GM23338 (cell line): Measurements from ENCODE around the gene VMAC. TPM values are rescaled to one million over a fixed set of nuclear protein-coding genes. Genes with fewer than 3 reads are reported as not detected.

Experiments
- ATAC-seq: fragments of 200-7000 bp; cut with Tn5 transposase; 3 replicates; pipeline ENCODE4 v1.9.1; 2020
- DNase-seq: peaks from one replicate; pipeline ENCODE4 v3.0.0-alpha.2; 2015; ENCODE audit warnings: low spot score
- H2AFZ ChIP-seq: fragments of 200-600 bp; sonication (generic); 2 replicates; pipeline ENCODE4 v1.8.0; 2016; ENCODE audit warnings: antibody characterized with exemption, mild to moderate bottlenecking, moderate library complexity
- H3F3A ChIP-seq: fragments of 200-600 bp; sonication (generic); replicated peaks from 2 replicates; pipeline ENCODE4 v1.8.0; 2017; ENCODE audit warnings: antibody characterized with exemption, mixed run types, low read depth
- H3K27ac ChIP-seq: fragments of 200-600 bp; sonication (generic); 2 replicates; pipeline ENCODE4 v1.6.1; 2016; ENCODE audit warnings: low read depth
- H3K27me3 ChIP-seq: fragments of 200-600 bp; sonication (generic); 2 replicates; pipeline ENCODE4 v1.8.0; 2016; ENCODE audit warnings: mild to moderate bottlenecking, mixed run types, moderate library complexity; ENCODE audit not compliant: insufficient read depth
- H3K36me3 ChIP-seq: fragments of 200-600 bp; sonication (generic); 2 replicates; pipeline ENCODE4 v1.8.0; 2016; ENCODE audit warnings: mild to moderate bottlenecking; ENCODE audit not compliant: insufficient read depth
- H3K4me1 ChIP-seq: fragments of 200-600 bp; sonication (generic); 2 replicates; pipeline ENCODE4 v1.8.0; 2016; ENCODE audit warnings: mild to moderate bottlenecking, moderate library complexity; ENCODE audit not compliant: insufficient read depth
- H3K4me2 ChIP-seq: fragments of 200-600 bp; sonication (generic); 2 replicates; pipeline ENCODE4 v1.7.1; 2017; ENCODE audit warnings: mixed run types
- H3K4me3 ChIP-seq: fragments of 200-600 bp; sonication (generic); 2 replicates; pipeline ENCODE4 v1.6.1; 2016; ENCODE audit warnings: mixed run types
- H3K79me2 ChIP-seq: fragments of 200-600 bp; sonication (generic); replicated peaks from 2 replicates; pipeline ENCODE4 v1.8.0; 2017; ENCODE audit warnings: mild to moderate bottlenecking; ENCODE audit not compliant: insufficient read depth
- H3K9me2 ChIP-seq: fragments of 200-600 bp; sonication (generic); 2 replicates; pipeline ENCODE4 v1.8.0; 2017; ENCODE audit not compliant: insufficient read depth
- H4K20me1 ChIP-seq: fragments of 200-600 bp; sonication (generic); replicated peaks from 2 replicates; pipeline ENCODE4 v1.8.0; 2017; ENCODE audit warnings: mild to moderate bottlenecking; ENCODE audit not compliant: insufficient read depth
- H3K27ac Mint-ChIP-seq: 2 replicates; pipeline ENCODE4 v1.8.0; 2020; ENCODE audit warnings: inconsistent platforms, mild to moderate bottlenecking, moderate library complexity, mixed read lengths
- H3K27me3 Mint-ChIP-seq: 3 replicates; pipeline ENCODE4 v1.8.0; 2022; ENCODE audit warnings: low read depth, mild to moderate bottlenecking, moderate library complexity, mixed read lengths, inconsistent platforms; ENCODE audit not compliant: insufficient read depth, poor library complexity
- H3K36me3 Mint-ChIP-seq: 3 replicates; pipeline ENCODE4 v1.8.0; 2021; ENCODE audit warnings: low read depth, mild to moderate bottlenecking, inconsistent platforms, moderate library complexity, mixed read lengths
- H3K4me1 Mint-ChIP-seq: 3 replicates; pipeline ENCODE4 v1.8.0; 2020; ENCODE audit warnings: mild to moderate bottlenecking, inconsistent platforms, mixed read lengths
- H3K4me3 Mint-ChIP-seq: 3 replicates; pipeline ENCODE4 v1.8.0; 2021; ENCODE audit warnings: moderate library complexity, mild to moderate bottlenecking, inconsistent platforms, mixed read lengths
- H3K9me3 Mint-ChIP-seq: 3 replicates; pipeline ENCODE4 v1.8.0; 2020; ENCODE audit warnings: moderate library complexity, mild to moderate bottlenecking, inconsistent platforms, mixed read lengths
- CREB1 ChIP-seq: fragments of 250-450 bp; sonication (Bioruptor Pico); IDR thresholded peaks from 2 replicates; pipeline ENCODE4 v1.5.0; 2020; ENCODE audit warnings: low read depth, mild to moderate bottlenecking, moderate library complexity
- CTCF ChIP-seq, 2 experiments: fragments of 200-600 bp in 1 of 2; sonication (generic) in 1 of 2; conservative IDR thresholded peaks; 2 replicates each; pipeline versions ENCODE4 v1.5.1 to v1.6.1; 2016 to 2017; ENCODE audit warnings: antibody characterized with exemption in 2 of 2, low read depth in 2 of 2, mild to moderate bottlenecking in 2 of 2, moderate library complexity in 1 of 2
- ETS1 ChIP-seq: IDR thresholded peaks from 2 replicates; pipeline ENCODE4 v1.6.1; 2016; ENCODE audit warnings: antibody characterized with exemption
- EZH2 ChIP-seq: fragments of 200-600 bp; sonication (generic); IDR thresholded peaks from one replicate; pipeline ENCODE4 v1.8.0; 2017; ENCODE audit warnings: antibody characterized with exemption, mild to moderate bottlenecking, low read depth; ENCODE audit not compliant: unreplicated experiment
- EZH2phosphoT487 ChIP-seq: fragments of 200-600 bp; sonication (generic); IDR thresholded peaks from one replicate; pipeline ENCODE4 v1.8.1; 2018; ENCODE audit warnings: antibody characterized with exemption; ENCODE audit not compliant: unreplicated experiment
- JUNB ChIP-seq: IDR thresholded peaks from one replicate; pipeline ENCODE4 v1.6.1; 2016; ENCODE audit warnings: antibody characterized with exemption; ENCODE audit not compliant: unreplicated experiment
- NANOG ChIP-seq: IDR thresholded peaks from 2 replicates; pipeline ENCODE4 v1.6.1; 2016; ENCODE audit warnings: antibody characterized with exemption, borderline replicate concordance
- POLR2AphosphoS5 ChIP-seq: IDR thresholded peaks from 2 replicates; pipeline ENCODE4 v1.6.1; 2016; ENCODE audit warnings: antibody characterized with exemption, low read depth
- REST ChIP-seq: IDR thresholded peaks from one replicate; pipeline ENCODE4 v1.6.1; 2018; ENCODE audit warnings: antibody characterized with exemption; ENCODE audit not compliant: unreplicated experiment
- STAT1 ChIP-seq: IDR thresholded peaks from one replicate; pipeline ENCODE4 v1.6.1; 2016; ENCODE audit warnings: antibody characterized with exemption; ENCODE audit not compliant: unreplicated experiment
- ZNF114 ChIP-seq: fragments of 250-450 bp; sonication (Bioruptor Pico); IDR thresholded peaks from 2 replicates; pipeline ENCODE4 v1.5.0; 2020; ENCODE audit warnings: mild to moderate bottlenecking, moderate library complexity
- ZNF331 ChIP-seq: fragments of 250-450 bp; sonication (Bioruptor Pico); IDR thresholded peaks from 2 replicates; pipeline ENCODE4 v1.5.0; 2020; ENCODE audit warnings: low read depth, mild to moderate bottlenecking, moderate library complexity
- ZNF462 ChIP-seq: fragments of 250-450 bp; sonication (Bioruptor Pico); IDR thresholded peaks from 2 replicates; pipeline ENCODE4 v1.5.0; 2020; ENCODE audit warnings: mild to moderate bottlenecking, moderate library complexity
- polyA plus RNA-seq: library from polyadenylated mRNA; unstranded; fragments of >200 nt; fragmentation: Nextera tagmentation; extraction: Ambion mirVana; gene quantifications from 2 replicates; pipeline ENCODE4 v1.2.1, GENCODE V29; 2016
- total RNA-seq: library from RNA; depleted of rRNA; stranded (reverse); fragments of >200 nt; shearing (Covaris generic); gene quantifications from 2 replicates; pipeline ENCODE4 v1.2.3, GENCODE V29; 2014

VMAC gene
- total and polyA plus RNA-seq, 2 experiments from 2014 or later: 0.79 to 3.7 TPM

GRCh38 chr19:5864013-5864720 is 40.5 kb upstream of the VMAC start:
- Mint-ChIP-seq H3K4me1 (no peaks in the 10 kb centered on the region), H3K4me3 (no peak overlapping the region), H3K27ac (peak overlapping the region; percentile 78; the same call in 1 of the 2 replicates), H3K27me3 (peaks cover 13% of the 10 kb centered on the region), H3K9me3 (peaks cover 3% of the 10 kb centered on the region; the same call in 1 of the 3 replicates), H3K36me3 (no peaks in the 10 kb centered on the region; the same call in 2 of the 3 replicates)
- no peak overlapping the region for H3K4me3 ChIP-seq
- no peak for TF ChIP-seq NANOG
- TF ChIP-seq STAT1: no peak
- no peak for TF ChIP-seq REST
- TF ChIP-seq JUNB: no peak
- no peak for TF ChIP-seq ZNF462 (CRISPR knock-in tag)
- TF ChIP-seq POLR2AphosphoS5: no peak
- no peak for TF ChIP-seq EZH2phosphoT487
- TF ChIP-seq CREB1 (CRISPR knock-in tag): no peak
- no peak for TF ChIP-seq ZNF331 (CRISPR knock-in tag)
- no peak for TF ChIP-seq CTCF (conservative IDR thresholded peaks at IDR 0.05; ENCODE audit: low read depth in 2 of 2)
- TF ChIP-seq ZNF114: no peak
- no peak for TF ChIP-seq EZH2
- no peak for TF ChIP-seq ETS1
- no peaks in the 10 kb centered on the region for H3K36me3 ChIP-seq
- no peaks in the 10 kb centered on the region for H3K4me1 ChIP-seq
- no peaks in the 10 kb centered on the region for H4K20me1 ChIP-seq
- ATAC-seq: no peak
- no peak for DNase-seq
- no peaks in the 10 kb centered on the region for H3K27me3 ChIP-seq
- no peaks in the 10 kb centered on the region for H3K79me2 ChIP-seq
- H3K4me2 ChIP-seq: no peak overlapping the region
- H3F3A ChIP-seq: no peaks in the 10 kb centered on the region
- no peak overlapping the region for H2AFZ ChIP-seq
- H3K9me2 ChIP-seq: no peaks in the 10 kb centered on the region
- no peak overlapping the region for H3K27ac ChIP-seq
